Measurements from ENCODE around the gene NF1.
"Not testable (repeated sequence)": the region's sequence is repeated elsewhere in the genome, so short reads cannot be mapped to it uniquely, and the experiment has no call there.

NF1 gene

GRCh38 chr17:31296142-31296541, 201.4 kb downstream of the NF1 start:
- DNase-seq (ENCODE audit: low spot score), result peak; percentile 78

DNA sequence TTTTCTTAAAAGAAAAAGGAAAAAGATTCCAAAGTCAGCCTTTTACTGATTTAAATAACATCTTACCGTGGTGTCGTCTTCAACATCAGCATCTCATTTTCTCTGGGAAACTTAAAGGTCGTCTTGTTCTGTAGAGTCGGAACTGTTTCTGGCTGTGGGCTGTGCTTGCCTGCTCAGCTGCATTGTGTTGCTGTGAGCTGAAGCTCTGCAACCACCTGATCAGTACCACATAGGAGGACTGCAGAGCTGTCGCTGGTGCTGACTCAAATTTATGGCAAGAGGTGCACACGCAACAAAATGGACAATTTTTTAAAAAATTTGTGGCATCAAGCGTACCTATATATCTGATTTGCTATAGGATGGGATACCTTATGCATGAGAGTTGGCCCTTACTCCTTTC, 202.3 kb downstream of the NF1 start, which contains the start of gene OMG:
Gene OMG (minus strand): TSS at position 150 of the 400 bp plus-strand sequence. CDS start 908 bp downstream, outside the sequence.
- DNase-seq (ENCODE audit: low spot score), result peak; percentile 90

- no peak for DNase-seq (ENCODE audit: low spot score)
Measured at GRCh38 chr17:31299624-31300023, 204.8 kb downstream of the NF1 start.

- DNase-seq (ENCODE audit: low spot score), result no peak
Measured at GRCh38 chr17:31307640-31308039, 212.9 kb downstream of the NF1 start.

DNA sequence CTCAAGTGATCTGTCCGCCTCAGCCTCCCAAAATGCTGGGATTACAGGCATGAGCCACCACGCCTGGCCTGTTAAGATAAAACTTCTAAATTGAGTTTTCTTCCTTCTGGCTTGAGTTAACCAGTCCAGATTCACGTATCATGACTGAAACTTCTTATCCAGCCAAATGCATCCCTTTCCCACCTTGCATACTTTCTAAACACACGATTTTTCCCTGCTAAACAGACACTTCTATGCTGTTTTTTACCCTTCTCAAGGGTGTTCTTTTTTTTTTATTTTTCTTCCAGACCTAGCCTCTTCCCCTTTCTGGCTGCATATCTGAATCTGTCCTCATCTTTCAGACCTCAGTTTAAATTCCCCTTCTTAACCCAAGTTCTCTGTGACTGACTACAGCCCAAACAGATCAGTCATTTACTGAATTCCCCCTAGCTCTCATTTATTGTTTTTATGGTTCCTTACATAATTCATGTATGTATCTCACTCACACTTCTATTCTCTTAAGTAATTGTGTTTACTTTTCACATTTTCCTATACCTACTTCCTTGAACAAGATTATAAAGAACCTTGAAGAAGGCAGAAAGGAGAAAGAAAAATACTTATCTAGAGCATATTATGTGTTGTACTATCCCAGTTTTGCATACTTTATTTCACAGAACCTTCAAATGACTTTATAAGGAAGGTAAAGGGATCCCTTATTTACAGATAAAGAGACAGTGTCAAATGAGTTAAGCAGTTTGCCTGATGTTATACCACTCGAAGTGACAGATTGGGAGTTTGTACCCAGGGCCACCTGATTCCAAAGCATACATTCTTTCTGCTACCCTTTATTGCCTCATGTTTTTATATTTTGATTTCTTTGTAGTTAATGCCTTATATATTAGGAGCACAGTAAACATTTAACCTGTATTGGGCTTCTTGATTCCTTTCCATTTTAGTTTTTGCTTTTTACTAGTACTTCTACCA, 213.9 kb downstream of the NF1 start:
- DNase-seq (ENCODE audit: low spot score), result no peak

DNA sequence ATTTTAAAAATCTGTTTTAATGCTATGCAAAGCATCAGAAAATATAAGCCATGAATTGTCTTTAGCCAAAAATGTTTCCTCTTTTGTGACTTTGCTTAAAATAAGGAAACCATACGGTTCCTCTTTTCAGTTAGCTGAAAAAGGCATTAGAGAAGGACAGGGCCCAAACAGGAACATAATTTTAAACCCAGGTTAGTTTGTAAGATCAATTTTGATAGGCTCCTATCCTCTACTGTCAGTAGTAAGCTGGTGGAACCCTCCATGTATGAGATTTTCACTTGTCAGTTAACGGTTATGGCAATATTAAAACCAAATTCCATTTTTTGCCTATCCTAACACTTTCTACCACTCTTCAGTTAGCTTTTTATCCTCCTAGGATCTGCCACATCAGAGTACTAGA, 214.8 kb downstream of the NF1 start:
- DNase-seq (ENCODE audit: low spot score), result no peak

- no peak for DNase-seq (ENCODE audit: low spot score)
Measured at GRCh38 chr17:31310260-31310659, 215.5 kb downstream of the NF1 start.

- no peak for DNase-seq (ENCODE audit: low spot score)
Measured at GRCh38 chr17:31310886-31311285, 216.1 kb downstream of the NF1 start.

- no peak for DNase-seq (ENCODE audit: low spot score)
Measured at GRCh38 chr17:31311526-31311925, 216.7 kb downstream of the NF1 start.

- DNase-seq (ENCODE audit: low spot score), result not testable (repeated sequence)
Measured at GRCh38 chr17:31312223-31312622, 217.4 kb downstream of the NF1 start.

- no peak for DNase-seq (ENCODE audit: low spot score)
Measured at GRCh38 chr17:31313982-31314781, 219.4 kb downstream of the NF1 start, which contains the start of gene EVI2B. TSS of gene EVI2B (minus strand) at chr17:31314054. CDS start at chr17:31305609, 8,445 bp downstream.

DNA sequence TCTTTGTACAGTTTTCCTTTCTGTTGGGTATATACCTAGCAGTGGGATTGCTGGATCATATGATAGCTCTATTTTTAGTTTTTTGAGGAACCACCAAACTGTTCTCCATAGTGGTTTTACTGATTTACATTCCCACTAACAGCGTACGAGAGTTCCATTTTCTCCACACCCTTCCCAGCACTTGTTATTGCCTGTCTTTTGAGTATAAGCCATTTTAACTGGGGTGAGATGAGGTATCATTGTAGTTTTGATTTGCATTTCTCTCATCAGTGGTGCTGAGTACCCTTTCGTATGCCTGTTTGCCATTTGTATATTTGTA, 220.0 kb downstream of the NF1 start:
- DNase-seq (ENCODE audit: low spot score), result no peak

DNA sequence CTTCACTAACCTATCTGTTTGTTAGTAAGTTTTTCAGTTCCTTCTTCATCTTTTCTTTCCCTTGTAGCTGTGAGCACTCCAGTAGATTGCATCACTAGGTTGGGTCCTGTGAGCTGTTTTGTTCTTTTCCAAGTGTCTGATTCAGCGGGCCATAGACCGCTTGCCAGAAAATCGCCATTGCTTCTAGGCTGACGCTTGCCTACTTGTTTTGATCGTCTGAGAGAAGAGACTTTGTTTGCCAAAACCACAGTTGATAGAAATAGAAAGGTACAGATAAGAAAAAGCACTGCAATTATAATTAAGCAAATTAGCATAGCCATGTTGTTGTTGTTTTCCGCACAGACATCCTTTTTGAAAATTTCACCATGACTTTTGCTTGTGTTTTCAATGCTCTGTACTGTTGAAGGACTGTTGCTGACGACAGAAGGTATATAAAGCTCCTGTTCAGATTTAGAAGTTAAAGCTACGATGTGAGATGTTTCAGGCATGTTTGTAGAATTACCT, 223.6 kb downstream of the NF1 start:
- DNase-seq (ENCODE audit: low spot score), result peak; percentile 90

DNA sequence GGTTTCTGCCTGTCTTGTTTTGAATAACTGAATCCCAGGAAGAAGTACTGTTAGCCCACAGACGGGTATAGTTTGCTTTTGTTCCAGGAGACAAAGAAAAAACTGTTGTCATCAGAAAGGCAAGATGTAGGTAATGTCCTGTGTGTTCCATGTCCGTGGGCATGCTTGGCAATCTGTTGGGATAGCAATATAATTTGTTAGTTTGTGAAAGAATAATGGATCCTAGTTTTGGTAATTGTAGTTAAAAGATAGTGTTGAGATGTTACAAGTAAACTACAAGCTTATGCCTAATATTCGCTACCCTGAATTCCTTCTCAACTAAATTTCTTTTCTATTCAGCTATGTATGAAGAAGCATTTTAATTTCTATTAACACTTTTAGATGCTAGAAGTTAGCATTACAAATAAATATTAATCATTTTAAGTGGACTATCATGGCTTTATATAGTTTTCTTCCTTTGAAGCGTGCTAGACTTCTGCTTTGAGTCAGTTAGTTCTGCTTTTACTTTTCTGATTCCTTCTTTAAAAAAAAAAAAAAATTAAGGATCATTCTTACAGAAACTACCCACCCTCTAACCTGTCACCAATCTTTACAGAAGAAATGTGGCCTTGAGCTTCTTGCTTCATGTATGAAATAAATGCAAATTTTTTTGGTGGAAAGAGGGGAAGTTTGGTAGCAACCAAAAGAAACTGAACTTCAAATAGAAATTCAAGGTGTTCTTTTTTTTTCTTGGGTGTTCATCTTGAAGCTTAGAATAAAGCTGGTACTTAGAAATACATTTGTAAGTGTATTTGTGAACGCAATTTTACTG, 224.3 kb downstream of the NF1 start:
- DNase-seq (ENCODE audit: low spot score), result no peak

GRCh38 chr17:31320241-31320640, 225.5 kb downstream of the NF1 start:
- DNase-seq (ENCODE audit: low spot score), result no peak

GRCh38 chr17:31320791-31321190, 226.0 kb downstream of the NF1 start:
- DNase-seq (ENCODE audit: low spot score), result peak; percentile 71

DNA sequence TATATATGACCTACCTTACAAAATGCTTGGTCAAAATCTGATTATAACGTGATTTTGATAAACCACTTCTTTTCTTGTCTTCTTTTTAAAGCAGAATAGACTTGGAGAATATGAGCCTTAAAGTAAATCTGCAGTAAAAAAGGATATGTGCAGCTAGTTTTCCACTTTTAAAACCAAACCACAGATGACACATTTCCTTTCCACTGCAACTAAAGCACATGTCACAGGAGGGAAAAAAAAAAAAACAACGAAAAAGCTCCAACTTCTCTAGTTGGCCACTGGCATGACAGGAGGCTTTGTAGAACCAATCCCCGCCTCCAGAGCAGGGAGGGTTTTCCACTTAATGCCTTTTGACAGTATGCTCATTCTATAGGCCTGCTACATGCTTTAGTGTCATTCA, 226.7 kb downstream of the NF1 start, which contains the start of gene EVI2A:
Gene EVI2A (minus strand): TSS at position 142 of the 400 bp plus-strand sequence. CDS start 2,609 bp downstream, outside the sequence.
- peak; percentile 85 for DNase-seq (ENCODE audit: low spot score)

DNA sequence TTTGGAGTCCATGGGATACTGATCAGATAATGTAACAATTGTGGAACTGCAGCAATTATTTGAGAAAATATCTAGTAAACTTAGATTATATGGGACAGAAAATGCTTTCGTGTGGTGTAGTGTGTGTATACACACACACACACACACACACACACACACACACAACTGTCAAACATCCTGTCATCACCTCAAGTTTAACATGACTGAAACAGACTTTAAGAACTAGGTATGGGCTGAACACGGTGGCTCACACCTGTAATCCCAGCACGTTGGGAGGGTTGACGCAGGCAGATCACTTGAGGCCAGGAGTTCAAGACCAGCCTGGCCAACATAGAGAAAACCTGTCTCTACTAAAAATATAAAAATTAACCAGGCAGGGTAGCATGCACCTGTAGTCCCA, 227.2 kb downstream of the NF1 start:
- DNase-seq (ENCODE audit: low spot score), result no peak

- no peak for DNase-seq (ENCODE audit: low spot score)
Measured at GRCh38 chr17:31323551-31323950, 228.8 kb downstream of the NF1 start.

GRCh38 chr17:31327534-31328159, 232.9 kb downstream of the NF1 start:
- no peak for DNase-seq (ENCODE audit: low spot score)

DNA sequence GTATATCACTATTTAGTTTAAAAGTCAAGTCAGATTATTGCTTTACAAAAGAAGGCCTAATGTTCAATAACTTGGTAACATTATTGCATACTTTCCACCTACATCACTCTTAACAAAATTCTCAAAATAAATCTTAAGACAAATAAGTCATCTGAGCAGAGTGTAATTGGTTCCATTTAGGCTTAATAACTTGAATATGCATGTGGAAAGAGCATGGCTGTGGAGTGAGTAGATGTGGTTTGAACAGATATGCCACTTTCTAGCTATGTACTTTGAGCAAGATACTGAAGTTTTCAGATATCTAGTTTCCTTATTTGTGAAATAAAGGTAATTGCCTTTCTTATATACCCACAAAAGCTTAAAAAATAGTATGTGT, 233.4 kb downstream of the NF1 start:
- no peak for DNase-seq (ENCODE audit: low spot score)
